Neural progenitor cell (in vitro differentiated cells): Measurements from ENCODE around the gene PANK2. TPM values are rescaled to one million over a fixed set of nuclear protein-coding genes. Genes with fewer than 3 reads are reported as not detected.
"Not testable (repeated sequence)": the region's sequence is repeated elsewhere in the genome, so short reads cannot be mapped to it uniquely, and the experiment has no call there.

ENCODE experiments used
- DNase-seq: peaks from one replicate; pipeline ENCODE4 v3.0.0-alpha.2; 2016; ENCODE audit warnings: low spot score
- H2AFZ ChIP-seq: fragments of 200-600 bp; sonication (generic); replicated peaks from 2 replicates; pipeline ENCODE4 v1.6.1; 2016; ENCODE audit warnings: antibody characterized with exemption
- H3F3A ChIP-seq: fragments of 200-600 bp; sonication (generic); 2 replicates; pipeline ENCODE4 v1.6.1; 2016; ENCODE audit warnings: antibody characterized with exemption, low read depth
- H3K27ac ChIP-seq: fragments of 200-600 bp; sonication (generic); 2 replicates; pipeline ENCODE4 v1.5.1; 2016; ENCODE audit warnings: mild to moderate bottlenecking
- H3K27me3 ChIP-seq: fragments of 200-600 bp; sonication (generic); 2 replicates; pipeline ENCODE4 v1.6.1; 2016; ENCODE audit warnings: mild to moderate bottlenecking, moderate library complexity
- H3K36me3 ChIP-seq: fragments of 200-600 bp; sonication (generic); 2 replicates; pipeline ENCODE4 v1.5.1; 2016
- H3K4me1 ChIP-seq: fragments of 200-600 bp; sonication (generic); 2 replicates; pipeline ENCODE4 v1.6.1; 2016; ENCODE audit warnings: mixed run types
- H3K4me2 ChIP-seq: fragments of 200-600 bp; sonication (generic); 2 replicates; pipeline ENCODE4 v1.6.1; 2016
- H3K4me3 ChIP-seq: fragments of 200-600 bp; sonication (generic); 2 replicates; pipeline ENCODE4 v1.5.1; 2016
- H3K79me2 ChIP-seq: fragments of 200-600 bp; sonication (generic); 2 replicates; pipeline ENCODE4 v1.6.1; 2016; ENCODE audit warnings: low read depth
- H3K9ac ChIP-seq: fragments of 200-600 bp; sonication (generic); 2 replicates; pipeline ENCODE4 v1.6.1; 2016
- H3K9me3 ChIP-seq: fragments of 200-600 bp; sonication (generic); 2 replicates; pipeline ENCODE4 v1.5.1; 2016; ENCODE audit warnings: low read depth
- H4K20me1 ChIP-seq: fragments of 200-600 bp; sonication (generic); 2 replicates; pipeline ENCODE4 v1.6.1; 2016; ENCODE audit warnings: low read depth
- H3K27ac Mint-ChIP-seq: 3 replicates; pipeline ENCODE4 v1.8.0; 2021; ENCODE audit warnings: mixed read lengths
- H3K27me3 Mint-ChIP-seq: 2 replicates; pipeline ENCODE4 v1.8.0; 2022; ENCODE audit warnings: low read depth, mild to moderate bottlenecking, inconsistent platforms, moderate library complexity, mixed read lengths; ENCODE audit not compliant: insufficient read depth
- H3K36me3 Mint-ChIP-seq: 3 replicates; pipeline ENCODE4 v1.8.0; 2021; ENCODE audit warnings: mixed read lengths
- H3K4me1 Mint-ChIP-seq: 3 replicates; pipeline ENCODE4 v1.8.0; 2021; ENCODE audit warnings: mixed read lengths
- H3K4me3 Mint-ChIP-seq: 3 replicates; pipeline ENCODE4 v1.8.0; 2021; ENCODE audit warnings: mild to moderate bottlenecking, moderate library complexity, mixed read lengths
- H3K9me3 Mint-ChIP-seq: 3 replicates; pipeline ENCODE4 v1.8.0; 2020; ENCODE audit warnings: mixed read lengths
- CTCF ChIP-seq: fragments of 200-600 bp; sonication (generic); IDR thresholded peaks from 2 replicates; pipeline ENCODE4 v1.5.1; 2017; ENCODE audit warnings: antibody characterized with exemption, mild to moderate bottlenecking
- EZH2 ChIP-seq: fragments of 200-600 bp; sonication (generic); IDR thresholded peaks from 2 replicates; pipeline ENCODE4 v1.6.1; 2017; ENCODE audit warnings: antibody characterized with exemption, mild to moderate bottlenecking, moderate library complexity
- EZH2phosphoT487 ChIP-seq: fragments of 200-600 bp; sonication (generic); IDR thresholded peaks from 2 replicates; pipeline ENCODE4 v1.6.1; 2017; ENCODE audit warnings: antibody characterized with exemption
- total RNA-seq: library from RNA; depleted of rRNA; stranded (reverse); fragments of >200 nt; gene quantifications from 2 replicates; pipeline ENCODE4 v1.2.3, GENCODE V29; 2015; ENCODE audit warnings: low replicate concordance

The PANK2 gene
- total RNA-seq, 1 donor from 2014 or later: 60.7 TPM

- Mint-ChIP-seq H3K4me3 (no peak overlapping the region), H3K27ac (no peak overlapping the region), H3K36me3 (peaks cover 30% of the 10 kb centered on the region), H3K9me3 (no peaks in the 10 kb centered on the region), H3K27me3 (peaks cover 5% of the 10 kb centered on the region), H3K4me1 (peaks cover 6% of the 10 kb centered on the region)
- no peaks in the 10 kb centered on the region for H3F3A ChIP-seq
- TF ChIP-seq CTCF (no peak), EZH2 (no peak), EZH2phosphoT487 (no peak)
- no peak overlapping the region for H2AFZ ChIP-seq
- H3K4me3 ChIP-seq: no peak overlapping the region
- H3K79me2 ChIP-seq: no peaks in the 10 kb centered on the region
- no peak overlapping the region for H3K9ac ChIP-seq
- H4K20me1 ChIP-seq: peaks cover 6% of the 10 kb centered on the region
- H3K36me3 ChIP-seq: no peaks in the 10 kb centered on the region
- no peaks in the 10 kb centered on the region for H3K4me1 ChIP-seq
- no peaks in the 10 kb centered on the region for H3K27me3 ChIP-seq
- H3K9me3 ChIP-seq: no peaks in the 10 kb centered on the region
- no peak overlapping the region for H3K27ac ChIP-seq
- no peak for DNase-seq
- H3K4me2 ChIP-seq: no peak overlapping the region
These were observed 13.7 kb upstream of the PANK2 start for GRCh38 chr20:3875378-3875974.

GRCh38 chr20:3876000-3876399, 13.2 kb upstream of the PANK2 start:
- Mint-ChIP-seq H3K36me3 (peaks cover 29% of the 10 kb centered on the region), H3K27ac (no peak overlapping the region), H3K4me1 (peaks cover 3% of the 10 kb centered on the region), H3K4me3 (no peak overlapping the region), H3K9me3 (no peaks in the 10 kb centered on the region), H3K27me3 (peaks cover 5% of the 10 kb centered on the region)
- H3K4me3 ChIP-seq: no peak overlapping the region
- H3K79me2 ChIP-seq: no peaks in the 10 kb centered on the region
- H3K36me3 ChIP-seq: no peaks in the 10 kb centered on the region
- H3K27me3 ChIP-seq: no peaks in the 10 kb centered on the region
- H3K9me3 ChIP-seq: no peaks in the 10 kb centered on the region
- no peaks in the 10 kb centered on the region for H3K4me1 ChIP-seq
- H4K20me1 ChIP-seq: peaks cover 6% of the 10 kb centered on the region
- H3F3A ChIP-seq: no peaks in the 10 kb centered on the region
- H3K27ac ChIP-seq: no peak overlapping the region
- TF ChIP-seq EZH2phosphoT487: no peak
- no peak for TF ChIP-seq CTCF
- no peak overlapping the region for H2AFZ ChIP-seq
- H3K4me2 ChIP-seq: no peak overlapping the region
- no peak overlapping the region for H3K9ac ChIP-seq
- no peak for DNase-seq

GRCh38 chr20:3876676-3877075, 12.5 kb upstream of the PANK2 start:
- Histone ChIP-seq H3K27ac (no peak overlapping the region), H3K27me3 (no peaks in the 10 kb centered on the region), H3K9me3 (no peaks in the 10 kb centered on the region), H3K4me2 (no peak overlapping the region), H3F3A (no peaks in the 10 kb centered on the region), H3K4me3 (no peak overlapping the region), H3K79me2 (no peaks in the 10 kb centered on the region), H3K9ac (no peak overlapping the region), H3K36me3 (no peaks in the 10 kb centered on the region), H2AFZ (no peak overlapping the region), H3K4me1 (no peaks in the 10 kb centered on the region), H4K20me1 (peaks cover 6% of the 10 kb centered on the region)
- no peak for DNase-seq
- peaks cover 6% of the 10 kb centered on the region for H3K27me3 Mint-ChIP-seq
- peaks cover 30% of the 10 kb centered on the region for H3K36me3 Mint-ChIP-seq
- H3K9me3 Mint-ChIP-seq: no peaks in the 10 kb centered on the region
- peaks cover 5% of the 10 kb centered on the region for H3K4me1 Mint-ChIP-seq
- TF ChIP-seq CTCF (no peak), EZH2phosphoT487 (no peak), EZH2 (no peak)
- no peak overlapping the region for H3K27ac Mint-ChIP-seq
- no peak overlapping the region for H3K4me3 Mint-ChIP-seq

- H3K9me3 Mint-ChIP-seq, H3K27me3 Mint-ChIP-seq, H3K27me3 ChIP-seq, H3K4me3 ChIP-seq, H3K4me1 Mint-ChIP-seq, H3K36me3 ChIP-seq, H3F3A ChIP-seq, H3K4me3 Mint-ChIP-seq, H3K4me1 ChIP-seq, DNase-seq, H3K79me2 ChIP-seq, H3K27ac ChIP-seq, H3K27ac Mint-ChIP-seq, H3K9ac ChIP-seq, H4K20me1 ChIP-seq, H3K4me2 ChIP-seq, H3K9me3 ChIP-seq, H2AFZ ChIP-seq: not testable (repeated sequence)
- H3K36me3 Mint-ChIP-seq: peaks cover 15% of the 10 kb centered on the region
These were observed 10.3 kb upstream of the PANK2 start for GRCh38 chr20:3878921-3879274.
